ENCODE data around the gene NECAP2. TPM values are rescaled to one million over a fixed set of nuclear protein-coding genes. Genes with fewer than 3 reads are reported as not detected.

The NECAP2 gene
- total RNA-seq, 2 experiments from 2014 or later, result 53.1 to 54.7 TPM

DNA sequence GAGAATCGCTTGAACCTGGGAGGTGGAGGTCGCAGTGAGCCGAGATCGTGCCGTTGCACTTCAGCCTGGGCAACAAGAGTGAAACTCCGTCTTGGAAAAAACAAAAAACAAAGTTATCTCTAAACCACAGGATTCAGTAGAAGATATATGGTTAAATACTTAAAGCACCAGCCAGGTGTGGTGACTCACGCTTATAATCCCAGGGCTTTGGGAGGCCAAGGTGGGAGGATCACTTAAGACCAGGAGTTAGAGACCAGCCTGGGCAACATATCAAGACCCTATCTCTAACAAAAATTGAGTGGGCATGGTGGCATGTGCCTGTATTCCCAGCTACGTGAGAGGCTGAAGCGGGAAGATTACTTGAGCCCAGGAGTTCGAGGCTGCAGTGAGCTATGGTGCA, 5.6 kb downstream of the NECAP2 start:
- Mint-ChIP-seq H3K27ac (no peak overlapping the region), H3K4me1 (ENCODE audit: low read depth) (peaks cover 35% of the 10 kb centered on the region), H3K9me3 (no peaks in the 10 kb centered on the region), H3K4me3 (no peak overlapping the region), H3K36me3 (ENCODE audit: low read depth) (peaks cover 38% of the 10 kb centered on the region), H3K27me3 (no peaks in the 10 kb centered on the region)
- DNase-seq, result no peak
- CTCF ChIA-PET, result no interaction called here
- POLR2A ChIA-PET, result no interaction called here
- intact Hi-C loops (cut with micrococcal nuclease), result no loop called here
- no peak for ATAC-seq
- no peak for TF ChIP-seq CTCF (IDR thresholded peaks at IDR 0.05)

DNA sequence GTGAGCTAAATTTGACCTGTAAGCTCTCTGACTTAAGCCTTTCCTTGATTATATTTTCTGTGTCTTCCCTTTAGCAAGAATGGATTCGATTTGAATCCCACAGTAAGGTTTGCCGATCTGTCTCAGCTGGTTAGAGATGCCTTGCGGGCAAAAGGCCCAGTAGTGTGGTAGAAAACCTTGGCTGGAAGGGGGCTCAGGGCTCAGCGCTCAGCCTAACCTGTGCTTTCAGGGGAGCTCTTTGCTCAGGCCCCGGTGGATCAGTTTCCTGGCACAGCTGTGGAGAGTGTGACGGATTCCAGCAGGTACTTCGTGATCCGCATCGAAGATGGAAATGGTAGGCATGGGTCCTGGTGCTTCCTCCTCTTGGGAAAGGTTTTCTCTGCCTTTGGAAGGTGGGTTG, 7.1 kb downstream of the NECAP2 start:
- ChIA-PET CTCF (no interaction called here), POLR2A (no interaction called here)
- peaks cover 40% of the 10 kb centered on the region for H3K36me3 Mint-ChIP-seq (ENCODE audit: low read depth)

DNA sequence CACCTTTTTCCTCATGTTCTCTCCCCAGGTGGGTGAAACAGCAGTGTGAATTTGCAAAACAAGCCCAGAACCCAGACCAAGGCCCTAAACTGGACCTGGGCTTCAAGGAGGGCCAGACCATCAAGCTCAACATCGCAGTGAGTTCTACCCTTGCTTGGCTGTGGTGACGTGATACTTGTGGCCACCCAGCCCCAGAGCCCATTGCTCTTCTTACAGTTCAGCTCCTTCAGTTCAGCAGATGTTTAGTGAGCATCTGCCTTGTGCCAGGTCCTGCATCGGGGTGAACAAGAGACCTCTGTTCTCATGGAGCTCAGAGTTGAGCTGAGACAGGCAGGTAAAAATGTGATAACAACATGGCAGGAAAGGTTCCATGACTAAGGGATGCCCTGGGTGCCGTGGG, 8.5 kb downstream of the NECAP2 start:
- peaks cover 25% of the 10 kb centered on the region for H3K4me1 Mint-ChIP-seq (ENCODE audit: low read depth)
- ATAC-seq (no peak), DNase-seq (no peak)
- intact Hi-C loops (cut with micrococcal nuclease), result no loop called here
- CTCF ChIA-PET, result interaction anchor here (2.2 kb wide), 1 partner anchor 9 kb away, joined by 10 read pairs; the partner anchor contains the start of gene NECAP2
- H3K9me3 Mint-ChIP-seq, result no peaks in the 10 kb centered on the region
- H3K4me3 Mint-ChIP-seq, result no peak overlapping the region
- POLR2A ChIA-PET, result interaction anchor here (1.2 kb wide), 1 partner anchor 12 kb away, joined by 3 read pairs; no protein-coding TSS in a partner anchor
- peak overlapping the region; percentile 64 for H3K27ac Mint-ChIP-seq
- no peak for TF ChIP-seq CTCF (IDR thresholded peaks at IDR 0.05)
- no peaks in the 10 kb centered on the region for H3K27me3 Mint-ChIP-seq
- peaks cover 38% of the 10 kb centered on the region for H3K36me3 Mint-ChIP-seq (ENCODE audit: low read depth)

More for the DNA sequence above, 7.1 kb downstream of the NECAP2 start:
- Mint-ChIP-seq H3K27me3 (no peaks in the 10 kb centered on the region), H3K9me3 (no peaks in the 10 kb centered on the region), H3K4me1 (ENCODE audit: low read depth) (peaks cover 33% of the 10 kb centered on the region), H3K4me3 (no peak overlapping the region), H3K27ac (peak overlapping the region; percentile 36)
- DNase-seq, result no peak
- no peak for TF ChIP-seq CTCF (IDR thresholded peaks at IDR 0.05)
- no peak for ATAC-seq
- intact Hi-C loops (cut with micrococcal nuclease), result no loop called here

DNA sequence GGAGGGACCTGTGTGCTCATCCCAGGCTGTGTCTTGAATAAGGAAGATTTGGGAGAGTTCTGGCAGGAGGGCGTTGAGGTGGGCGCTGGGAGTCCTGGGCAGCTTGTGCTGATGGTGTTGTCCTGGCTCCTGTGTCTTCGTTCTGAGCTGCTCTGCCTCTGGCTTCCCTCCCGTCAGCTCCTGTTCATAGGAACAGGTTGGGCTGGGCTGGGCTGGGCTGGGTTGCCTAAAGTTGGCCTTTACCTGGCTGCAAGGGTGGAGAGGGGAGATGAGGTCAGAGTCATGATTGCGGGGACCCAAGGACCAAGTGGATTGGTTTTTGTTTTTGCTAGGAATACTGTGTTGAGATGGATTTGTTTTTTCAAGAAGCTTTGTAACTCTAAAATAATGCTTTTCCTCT, 9.1 kb downstream of the NECAP2 start:
- H3K9me3 Mint-ChIP-seq, result no peaks in the 10 kb centered on the region
- no peak overlapping the region for H3K4me3 Mint-ChIP-seq
- peaks cover 21% of the 10 kb centered on the region for H3K4me1 Mint-ChIP-seq (ENCODE audit: low read depth)
- intact Hi-C loops (cut with micrococcal nuclease), result no loop called here
- H3K36me3 Mint-ChIP-seq (ENCODE audit: low read depth), result peaks cover 34% of the 10 kb centered on the region
- H3K27ac Mint-ChIP-seq, result peak overlapping the region; percentile 64
- ATAC-seq (no peak), DNase-seq (no peak)
- H3K27me3 Mint-ChIP-seq, result no peaks in the 10 kb centered on the region
- TF ChIP-seq CTCF (IDR thresholded peaks at IDR 0.05), result no peak
- ChIA-PET POLR2A (interaction anchor here (0.6 to 1.2 kb wide), 2 partner anchors 11 to 29 kb away, joined by 3 to 4 read pairs; no protein-coding TSS in a partner anchor), CTCF (interaction anchor here (1.4 to 2.2 kb wide), 2 partner anchors 9 to 143 kb away, joined by 3 to 10 read pairs; partner anchors contain the start of gene NECAP2)

DNA sequence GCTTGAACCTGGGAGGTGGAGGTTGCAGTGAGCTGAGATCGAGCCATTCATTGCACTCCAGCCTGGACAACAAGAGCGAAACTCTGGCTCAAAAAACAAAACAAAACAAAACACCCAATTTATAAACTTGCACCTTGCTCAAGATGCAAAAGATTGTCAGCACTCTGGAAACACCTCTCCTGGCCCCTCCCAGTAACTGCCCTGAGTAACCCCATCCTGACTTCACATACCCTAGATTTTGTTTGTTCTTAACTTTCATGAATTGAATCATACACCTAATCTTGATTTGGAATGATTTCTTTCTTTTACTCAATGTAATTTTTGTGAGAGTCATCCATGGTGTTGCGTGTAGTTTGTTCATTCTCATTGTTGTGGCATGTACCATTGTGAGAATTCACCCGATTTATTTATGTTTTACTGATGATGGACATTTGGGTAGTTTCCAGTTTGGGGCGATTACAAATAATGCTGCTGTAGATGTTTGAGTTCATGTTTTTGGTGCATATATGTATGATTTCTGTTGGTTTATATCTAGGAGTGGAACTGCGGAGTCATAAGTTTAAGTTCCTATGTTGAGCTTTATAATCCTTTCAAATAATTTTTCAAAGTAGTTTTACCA, 10.4 kb downstream of the NECAP2 start:
- peak overlapping the region; percentile 41 for H3K27ac Mint-ChIP-seq
- H3K36me3 Mint-ChIP-seq (ENCODE audit: low read depth), result peaks cover 35% of the 10 kb centered on the region
- no peaks in the 10 kb centered on the region for H3K9me3 Mint-ChIP-seq
- H3K4me3 Mint-ChIP-seq, result no peak overlapping the region
- H3K27me3 Mint-ChIP-seq, result no peaks in the 10 kb centered on the region
- H3K4me1 Mint-ChIP-seq (ENCODE audit: low read depth), result peaks cover 18% of the 10 kb centered on the region
- intact Hi-C loops (cut with micrococcal nuclease), result no loop called here
- POLR2A ChIA-PET, result no interaction called here
- CTCF ChIA-PET, result interaction anchor here (0.9 to 2.2 kb wide), 4 partner anchors 10 to 145 kb away, joined by 3 to 10 read pairs (median 4); partner anchors contain the start of gene NECAP2
- ATAC-seq, result no peak
- TF ChIP-seq CTCF (IDR thresholded peaks at IDR 0.05), result no peak
- no peak for DNase-seq

All from activated CD8-positive, alpha-beta T cell treated with anti-CD3 and anti-CD28 coated beads for 36 hours (primary cell).